Type B pancreatic cell (in vitro differentiated cells): Measurements from ENCODE around the gene DFFA. TPM values are rescaled to one million over a fixed set of nuclear protein-coding genes. Genes with fewer than 3 reads are reported as not detected.

Experiments used
- DNase-seq: peaks from one replicate; pipeline ENCODE4 v3.0.0; 2021; ENCODE audit warnings: mixed read lengths; ENCODE audit not compliant: unreplicated experiment; ENCODE audit errors: extremely low spot score
- H3K27ac Mint-ChIP-seq: 2 replicates; pipeline ENCODE4 v1.8.0; 2021; ENCODE audit warnings: mild to moderate bottlenecking, mixed read lengths
- H3K27me3 Mint-ChIP-seq: 2 replicates; pipeline ENCODE4 v1.8.0; 2021; ENCODE audit warnings: mixed read lengths
- H3K36me3 Mint-ChIP-seq: 2 replicates; pipeline ENCODE4 v1.8.0; 2021; ENCODE audit warnings: mixed read lengths
- H3K4me1 Mint-ChIP-seq: one replicate; pipeline ENCODE4 v1.8.0; 2021; ENCODE audit warnings: mixed read lengths; ENCODE audit not compliant: unreplicated experiment
- H3K4me3 Mint-ChIP-seq: 2 replicates; pipeline ENCODE4 v1.8.0; 2021; ENCODE audit warnings: mild to moderate bottlenecking, mixed read lengths
- H3K9me3 Mint-ChIP-seq: 2 replicates; pipeline ENCODE4 v1.8.0; 2021; ENCODE audit warnings: mixed read lengths
- CTCF ChIP-seq: fragments of 200-600 bp; sonication (generic); conservative IDR thresholded peaks from 2 replicates; pipeline ENCODE4 v1.5.0; 2021; ENCODE audit warnings: antibody characterized with exemption, mild to moderate bottlenecking
- total RNA-seq: library from RNA; stranded (reverse); gene quantifications from 2 replicates; pipeline ENCODE4 v1.2.1, GENCODE V29; 2021; ENCODE audit warnings: low replicate concordance

Gene DFFA
- total RNA-seq, 1 donor from 2014 or later = 52.8 TPM

GRCh38 chr1:10490286-10490970 is 18.1 kb upstream of the DFFA start:
- H3K4me3 Mint-ChIP-seq = no peak overlapping the region
- peaks cover 33% of the 10 kb centered on the region for H3K4me1 Mint-ChIP-seq
- no peaks in the 10 kb centered on the region for H3K27me3 Mint-ChIP-seq
- H3K27ac Mint-ChIP-seq = peak overlapping the region; percentile 8
- TF ChIP-seq CTCF = no peak
- H3K36me3 Mint-ChIP-seq = peaks cover 3% of the 10 kb centered on the region
- no peak for DNase-seq
- no peaks in the 10 kb centered on the region for H3K9me3 Mint-ChIP-seq

GRCh38 chr1:10489291-10490055 is 17.1 kb upstream of the DFFA start:
- no peaks in the 10 kb centered on the region for H3K27me3 Mint-ChIP-seq
- peaks cover 23% of the 10 kb centered on the region for H3K4me1 Mint-ChIP-seq
- no peaks in the 10 kb centered on the region for H3K9me3 Mint-ChIP-seq

GRCh38 chr1:10484521-10484920 is 12.2 kb upstream of the DFFA start:
- Mint-ChIP-seq H3K9me3 (no peaks in the 10 kb centered on the region), H3K27me3 (no peaks in the 10 kb centered on the region), H3K27ac (no peak overlapping the region), H3K4me1 (peaks cover 7% of the 10 kb centered on the region), H3K36me3 (peaks cover 9% of the 10 kb centered on the region), H3K4me3 (no peak overlapping the region)
- no peak for TF ChIP-seq CTCF
- DNase-seq = no peak

More at GRCh38 chr1:10489291-10490055, 17.1 kb upstream of the DFFA start:
- Mint-ChIP-seq H3K36me3 (peaks cover 7% of the 10 kb centered on the region), H3K27ac (peak overlapping the region; percentile 8), H3K4me3 (peak overlapping the region; percentile 23)
- no peak for TF ChIP-seq CTCF
- DNase-seq = no peak

GRCh38 chr1:10480614-10481013 is 8.3 kb upstream of the DFFA start:
- DNase-seq = no peak
- no peak overlapping the region for H3K27ac Mint-ChIP-seq
- H3K4me3 Mint-ChIP-seq = no peak overlapping the region
- peaks cover 19% of the 10 kb centered on the region for H3K4me1 Mint-ChIP-seq
- no peak for TF ChIP-seq CTCF
- H3K36me3 Mint-ChIP-seq = peaks cover 8% of the 10 kb centered on the region
- no peaks in the 10 kb centered on the region for H3K9me3 Mint-ChIP-seq
- no peaks in the 10 kb centered on the region for H3K27me3 Mint-ChIP-seq

GRCh38 chr1:10479296-10479695 is 7.0 kb upstream of the DFFA start:
- no peak for DNase-seq
- no peaks in the 10 kb centered on the region for H3K9me3 Mint-ChIP-seq
- H3K27ac Mint-ChIP-seq = no peak overlapping the region
- peaks cover 5% of the 10 kb centered on the region for H3K36me3 Mint-ChIP-seq
- H3K27me3 Mint-ChIP-seq = no peaks in the 10 kb centered on the region
- H3K4me1 Mint-ChIP-seq = peaks cover 22% of the 10 kb centered on the region
- no peak for TF ChIP-seq CTCF
- H3K4me3 Mint-ChIP-seq = no peak overlapping the region
